ENCODE results near the gene PLCH2. TPM values are rescaled to one million over a fixed set of nuclear protein-coding genes. Genes with fewer than 3 reads are reported as not detected.

Gene PLCH2
- total and polyA plus RNA-seq, 10 of the 15 experiments (the other 5 are each of a cell fraction or from before 2014, with no cell fraction given), result 0.03 to 0.73 (median 0.24) TPM; not detected in 3

- ChIA-PET SMC1A (ENCODE audit: uncharacterized antibody, unreplicated experiment) (no interaction called here), RAD21 (ENCODE audit: unreplicated experiment) (no interaction called here), POLR2A (no interaction called here), CTCF (interaction anchor here (1.0 to 1.1 kb wide), 2 partner anchors 10 to 13 kb away, joined by 3 to 4 read pairs; partner anchors contain the start of gene PANK4)
- in situ Hi-C loops (cut with MboI), result no loop called here
- no peak for ATAC-seq
- H3K79me2 ChIP-seq (ENCODE audit: control insufficient read depth, insufficient read depth, low read length), result no peaks in the 10 kb centered on the region
- WGBS (ENCODE audit: insufficient coverage, insufficient replicate concordance, low lambda C conversion rate, missing lambda C conversion rate), result 73% methylated on average over 8 of the region's 8 CpGs
- FAIRE-seq, result no peak
- peaks cover 7% of the 10 kb centered on the region; the same call in 1 of the 2 replicates for H3K4me1 ChIP-seq (ENCODE audit: control insufficient read depth, insufficient read depth, low read length)
- no peak for DNase-seq (ENCODE audit: low read depth, low spot score)
- no TSS peak for BruUV-seq (replicated peaks)
- intact Hi-C loops (cut with micrococcal nuclease; ENCODE audit: unreplicated experiment), result no loop called here
- H4K20me1 ChIP-seq (ENCODE audit: control insufficient read depth, insufficient read depth), result no peaks in the 10 kb centered on the region
- no peak overlapping the region for H3K9ac ChIP-seq (ENCODE audit: control insufficient read depth, insufficient read depth, low read length)
- no peak overlapping the region for H3K4me3 ChIP-seq
- H2AFZ ChIP-seq (ENCODE audit: control insufficient read depth, low read depth, low read length), result no peak overlapping the region
- TF ChIP-seq SPI1 (IDR thresholded peaks at IDR 0.05; ENCODE audit: borderline replicate concordance, insufficient read depth, low read depth, low read length), result no peak
- no peak for TF ChIP-seq E2F8 (IDR thresholded peaks at IDR 0.05; ENCODE audit: low read depth, partially characterized antibody)
- TF ChIP-seq RFX5 (IDR thresholded peaks at IDR 0.05; ENCODE audit: low read depth, low read length), result no peak
- TF ChIP-seq ESRRA (IDR thresholded peaks at IDR 0.05; ENCODE audit: low read length), result no peak
- TF ChIP-seq ZNF207 (IDR thresholded peaks at IDR 0.05; ENCODE audit: borderline replicate concordance), result no peak
- TF ChIP-seq TBL1XR1 (IDR thresholded peaks at IDR 0.05; ENCODE audit: low read depth, low read length), result no peak
- TF ChIP-seq CHD4 (IDR thresholded peaks at IDR 0.05), result no peak
- no peak for TF ChIP-seq TCF7 (IDR thresholded peaks at IDR 0.05; ENCODE audit: borderline replicate concordance)
- no peak for TF ChIP-seq CBX3 (IDR thresholded peaks at IDR 0.05; ENCODE audit: borderline replicate concordance, low read depth)
- TF ChIP-seq FOXM1 (IDR thresholded peaks at IDR 0.05; ENCODE audit: low read depth, low read length), result no peak
- no peak for TF ChIP-seq KLF5 (IDR thresholded peaks at IDR 0.05; ENCODE audit: partially characterized antibody)
- no peaks in the 10 kb centered on the region for H3K9me3 ChIP-seq (replicated peaks; ENCODE audit: control insufficient read depth, insufficient read depth, low read length)
- no peak overlapping the region for H3K27ac ChIP-seq (ENCODE audit: control insufficient read depth, insufficient read depth)
- no peak overlapping the region for H3K4me2 ChIP-seq (ENCODE audit: control insufficient read depth, insufficient read depth)
- H3K27me3 ChIP-seq (replicated peaks in 1 of 2; ENCODE audit: control insufficient read depth in 2 of 2, insufficient read depth in 2 of 2, low read length in 1 of 2), result no peaks in the 10 kb centered on the region; a peak in 2 of 4 replicates
- H3K36me3 ChIP-seq (ENCODE audit: control insufficient read depth in 2 of 2, insufficient read depth in 2 of 2, low read length in 1 of 2), result no peaks in the 10 kb centered on the region
Measured at GRCh38 chr1:2538872-2539271, 62.8 kb downstream of the PLCH2 start.

Measured in GM12878 (cell line).